ENCODE data around the gene DBX2.

DNA sequence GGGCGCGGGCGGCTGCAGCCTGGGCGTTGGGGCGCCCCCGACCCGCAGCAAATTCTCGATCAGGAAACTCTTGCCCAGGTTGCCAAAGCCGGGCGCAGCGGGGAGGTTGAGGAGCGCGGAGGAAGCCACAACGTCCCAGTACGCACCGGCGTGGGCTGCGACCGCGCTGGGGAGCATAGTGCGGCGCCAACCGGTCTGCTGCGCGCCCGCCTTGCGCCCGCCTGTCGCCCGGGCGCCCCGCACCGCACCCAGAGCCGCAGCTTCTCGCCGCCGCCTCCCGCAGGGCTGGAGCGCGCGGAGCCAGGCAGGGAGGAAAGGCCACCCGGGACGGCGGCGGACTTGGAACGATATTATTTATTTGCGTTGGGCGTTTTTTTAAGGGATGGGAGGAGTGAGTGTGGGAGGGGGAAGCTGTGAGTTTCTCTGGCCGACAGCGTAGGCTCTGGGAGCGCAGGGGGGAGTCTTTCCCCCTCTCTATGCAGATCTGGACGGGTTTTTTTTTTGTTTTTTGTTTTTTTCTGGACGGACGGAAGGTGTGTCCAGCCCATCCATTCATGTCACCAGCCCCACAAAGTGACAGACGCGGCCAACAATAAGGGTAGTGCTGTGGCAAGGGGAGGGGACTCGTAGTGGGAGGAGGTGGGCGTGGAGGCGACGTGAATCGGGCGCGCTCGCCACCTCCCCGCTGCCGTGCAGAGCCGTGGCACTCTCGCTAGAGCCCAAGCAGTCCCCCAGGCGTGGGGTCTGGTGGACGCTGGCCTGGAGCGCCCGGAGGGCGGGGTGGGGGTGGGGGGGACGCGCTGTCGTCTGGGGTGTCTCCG is at the start of gene DBX2:
- TF ChIP-seq SIN3A (IDR thresholded peaks at IDR 0.05; ENCODE audit: borderline replicate concordance, insufficient read depth, low read length) (no peak), POLR2AphosphoS5 (IDR thresholded peaks at IDR 0.05; ENCODE audit: low read depth, low read length) (no peak), TAF1 (IDR thresholded peaks at IDR 0.05; ENCODE audit: borderline replicate concordance, insufficient read depth, low read length) (no peak), FOXP2 (optimal IDR thresholded peaks at IDR 0.05; ENCODE audit: borderline replicate concordance, extremely low read depth, extremely low read length, insufficient read depth) (no peak)
- TF ChIP-seq, protein P1, sequence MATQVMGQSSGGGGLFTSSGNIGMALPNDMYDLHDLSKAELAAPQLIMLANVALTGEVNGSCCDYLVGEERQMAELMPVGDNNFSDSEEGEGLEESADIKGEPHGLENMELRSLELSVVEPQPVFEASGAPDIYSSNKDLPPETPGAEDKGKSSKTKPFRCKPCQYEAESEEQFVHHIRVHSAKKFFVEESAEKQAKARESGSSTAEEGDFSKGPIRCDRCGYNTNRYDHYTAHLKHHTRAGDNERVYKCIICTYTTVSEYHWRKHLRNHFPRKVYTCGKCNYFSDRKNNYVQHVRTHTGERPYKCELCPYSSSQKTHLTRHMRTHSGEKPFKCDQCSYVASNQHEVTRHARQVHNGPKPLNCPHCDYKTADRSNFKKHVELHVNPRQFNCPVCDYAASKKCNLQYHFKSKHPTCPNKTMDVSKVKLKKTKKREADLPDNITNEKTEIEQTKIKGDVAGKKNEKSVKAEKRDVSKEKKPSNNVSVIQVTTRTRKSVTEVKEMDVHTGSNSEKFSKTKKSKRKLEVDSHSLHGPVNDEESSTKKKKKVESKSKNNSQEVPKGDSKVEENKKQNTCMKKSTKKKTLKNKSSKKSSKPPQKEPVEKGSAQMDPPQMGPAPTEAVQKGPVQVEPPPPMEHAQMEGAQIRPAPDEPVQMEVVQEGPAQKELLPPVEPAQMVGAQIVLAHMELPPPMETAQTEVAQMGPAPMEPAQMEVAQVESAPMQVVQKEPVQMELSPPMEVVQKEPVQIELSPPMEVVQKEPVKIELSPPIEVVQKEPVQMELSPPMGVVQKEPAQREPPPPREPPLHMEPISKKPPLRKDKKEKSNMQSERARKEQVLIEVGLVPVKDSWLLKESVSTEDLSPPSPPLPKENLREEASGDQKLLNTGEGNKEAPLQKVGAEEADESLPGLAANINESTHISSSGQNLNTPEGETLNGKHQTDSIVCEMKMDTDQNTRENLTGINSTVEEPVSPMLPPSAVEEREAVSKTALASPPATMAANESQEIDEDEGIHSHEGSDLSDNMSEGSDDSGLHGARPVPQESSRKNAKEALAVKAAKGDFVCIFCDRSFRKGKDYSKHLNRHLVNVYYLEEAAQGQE (IDR thresholded peaks at IDR 0.05; ENCODE audit: insufficient read depth in 1 of 2, low read depth in 2 of 2, low read length in 2 of 2): no peak
